Breast epithelium (tissue), 3 donors: ENCODE data around the gene LMO3.

Source experiments
- CTCF ChIP-seq, 3 donors: fragments of 450-650 bp; IDR thresholded peaks; one replicate each; pipeline ENCODE4 v1.5.1; 2016 to 2017; ENCODE audit warnings: antibody characterized with exemption in 3 of 3, mild to moderate bottlenecking in 3 of 3, moderate library complexity in 3 of 3
- POLR2A ChIP-seq: fragments of 450-650 bp; IDR thresholded peaks from one replicate; pipeline ENCODE4 v1.6.1; 2016; ENCODE audit warnings: antibody characterized with exemption, mild to moderate bottlenecking, moderate library complexity
- POLR2AphosphoS5 ChIP-seq, 3 donors: sonication (generic); formaldehyde crosslinking; IDR thresholded peaks; one replicate each; pipeline ENCODE4 v1.6.1; 2017; ENCODE audit warnings: antibody characterized with exemption in 3 of 3

GRCh38 chr12:16622338-16622737, 16.4 kb upstream of the LMO3 start:
- TF ChIP-seq CTCF (IDR thresholded peaks at IDR 0.05): no peak
- TF ChIP-seq POLR2A: no peak
- no peak for TF ChIP-seq POLR2AphosphoS5 (IDR thresholded peaks at IDR 0.05)
